HepG2 (cell line): ENCODE data around the gene GRM4. TPM values are rescaled to one million over a fixed set of nuclear protein-coding genes. Genes with fewer than 3 reads are reported as not detected.

Experiments used
- ATAC-seq: fragments of 200-7000 bp; cut with Tn5 transposase; 3 replicates; pipeline ENCODE4 v1.9.1; 2020; ENCODE audit warnings: mild to moderate bottlenecking, moderate library complexity
- BruUV-seq: library from RNA; stranded (reverse); fragments of 400-500 nt; replicated peaks from 2 replicates; lab custom pipeline; 2021; lab: Mats Ljungman, UMichigan
- CTCF ChIA-PET: fragments of 300-600 bp; formaldehyde crosslinking; extraction: SDS; loops from one replicate; lab custom pipeline; 2021; ENCODE audit warnings: low total read pairs, inconsistent platforms, low intra/inter-chr PET ratio; lab: Yijun Ruan, JAX
- POLR2A ChIA-PET: fragments of 350-600 bp; sonication (Branson Sonifier 250); formaldehyde crosslinking; loops from one replicate; lab custom pipeline; 2020; ENCODE audit warnings: antibody characterized with exemption, inconsistent platforms; lab: Yijun Ruan, JAX
- DNase-seq: peaks from one replicate; pipeline ENCODE4 v3.0.0-alpha.2; 2015; ENCODE audit warnings: low spot score
- FAIRE-seq: peaks from 3 replicates; lab custom pipeline; 2011; peaks lifted over from hg19 to GRCh38; lab: Jason Lieb, UNC
- H2AFZ ChIP-seq: one replicate; pipeline ENCODE4 v1.6.1; 2011; ENCODE audit warnings: low read length, inconsistent platforms
- H3K27ac ChIP-seq: fragments of 300-600 bp; 3 replicates; pipeline ENCODE4 v1.8.0; 2011; ENCODE audit warnings: mixed run types, mild to moderate bottlenecking, mixed read lengths, low read length, inconsistent platforms; ENCODE audit not compliant: insufficient read depth; ENCODE audit errors: extremely low read length
- H3K27me3 ChIP-seq, 2 experiments: fragments of 200-600 bp in 1 of 2; 2 replicates in 1 of 2; 3 replicates in 1 of 2; pipeline versions ENCODE4 v1.6.0 to v1.8.0; 2011; ENCODE audit warnings: low read length in 2 of 2, mild to moderate bottlenecking in 2 of 2, moderate library complexity in 2 of 2, inconsistent platforms in 1 of 2; ENCODE audit not compliant: insufficient read depth in 2 of 2, control insufficient read depth in 1 of 2
- H3K36me3 ChIP-seq, 2 experiments: fragments of 200-600 bp in 1 of 2; replicated peaks in 1 of 2; 2 replicates in 1 of 2; 3 replicates in 1 of 2; pipeline versions ENCODE4 v1.5.1 to v1.8.0; 2011; ENCODE audit warnings: low read length in 2 of 2, inconsistent platforms in 1 of 2; ENCODE audit not compliant: insufficient read depth in 2 of 2, control insufficient read depth in 1 of 2
- H3K4me1 ChIP-seq: 2 replicates; pipeline ENCODE4 v1.5.1; 2012; ENCODE audit warnings: low read length, inconsistent platforms; ENCODE audit not compliant: insufficient read depth
- H3K4me2 ChIP-seq: 2 replicates; pipeline ENCODE4 v1.6.0; 2011; ENCODE audit warnings: low read depth, low read length, inconsistent platforms
- H3K4me3 ChIP-seq, 3 experiments: fragments of 200-600 bp in 1 of 3; sonication (generic), shearing (Covaris generic) in 1 of 3; replicated peaks in 1 of 3; 2 replicates each; pipeline ENCODE4 v1.5.1; 2011 to 2016; ENCODE audit warnings: low read length in 3 of 3, inconsistent platforms in 2 of 3, low read depth in 2 of 3, mild to moderate bottlenecking in 2 of 3, control low read depth in 1 of 3, mixed read lengths in 1 of 3; ENCODE audit not compliant: insufficient read depth in 1 of 3
- H3K79me2 ChIP-seq: one replicate; pipeline ENCODE4 v1.6.1; 2011; ENCODE audit warnings: low read length, inconsistent platforms; ENCODE audit not compliant: insufficient read depth
- H3K9ac ChIP-seq: 2 replicates; pipeline ENCODE4 v1.6.0; 2011; ENCODE audit warnings: mild to moderate bottlenecking, low read depth, low read length, inconsistent platforms; ENCODE audit not compliant: insufficient read depth
- H3K9me3 ChIP-seq: 2 replicates; pipeline ENCODE4 v1.5.1; 2012; ENCODE audit warnings: mild to moderate bottlenecking, low read length
- H4K20me1 ChIP-seq: 2 replicates; pipeline ENCODE4 v1.6.0; 2011; ENCODE audit warnings: inconsistent platforms, mild to moderate bottlenecking, low read length, moderate library complexity; ENCODE audit not compliant: insufficient read depth
- GABPA ChIP-seq, 2 experiments: IDR thresholded peaks; 2 replicates each; pipeline ENCODE4 v1.6.1; 2011 to 2016; ENCODE audit warnings: low read depth in 2 of 2, low read length in 1 of 2, missing biosample characterization in 1 of 2, missing genetic modification characterization in 1 of 2
- HNF4A ChIP-seq: sonication (generic); formaldehyde crosslinking; IDR thresholded peaks from 2 replicates; pipeline ENCODE4 v1.4.0; 2020; ENCODE audit warnings: missing genetic modification reagents
- REL ChIP-seq: sonication (generic); formaldehyde crosslinking; conservative IDR thresholded peaks from 2 replicates; pipeline ENCODE4 v1.8.0; 2022; ENCODE audit warnings: mild to moderate bottlenecking, missing genetic modification reagents, moderate library complexity
- STAG1 ChIP-seq: sonication (generic); formaldehyde crosslinking; IDR thresholded peaks from 2 replicates; pipeline ENCODE4 v1.4.0; 2020; ENCODE audit warnings: missing genetic modification reagents
- ZNF260 ChIP-seq: sonication (generic); formaldehyde crosslinking; IDR thresholded peaks from 2 replicates; pipeline ENCODE4 v1.4.0; 2020; ENCODE audit warnings: missing genetic modification reagents, low read depth, mild to moderate bottlenecking, borderline replicate concordance
- WGBS: methylation state at CpG from one replicate; pipeline ENCODE4 v1.1.6; 2017; ENCODE audit warnings: low lambda C conversion rate; 5-methylcytosine and 5-hydroxymethylcytosine counted together
- in situ Hi-C: cut with HindIII; loops from 2 replicates; pipeline ENCODE4 v1.10.0; 2017; ENCODE audit warnings: low pct_unique_long_range_greater_than_20kb; ENCODE audit not compliant: extremely low pct_ligation_motif_present
- intact Hi-C: fragments of 100-400 bp; cut with micrococcal nuclease; formaldehyde crosslinking; loops from one replicate; pipeline ENCODE4 v1.10.0; 2022; ENCODE audit not compliant: unreplicated experiment
- polyA plus RNA-seq, 8 experiments: library from polyadenylated mRNA; depleted of rRNA in 3 of 8; stranded (reverse) in 7 of 8; unstranded in 1 of 8; fragments of >200 nt; fragmentation: Illumina TruSeq in 4 of 8; extraction: Trizol in 4 of 8; gene quantifications; 2 replicates each; pipeline versions ENCODE4 v1.2.1 to v1.2.3, GENCODE V29; 2011 to 2016; ENCODE audit warnings: low read depth in 4 of 8, missing spikeins in 1 of 8, mixed read lengths in 1 of 8; ENCODE audit not compliant: insufficient read depth in 1 of 8
- total RNA-seq, 5 experiments: library from RNA; depleted of rRNA; stranded (reverse); fragments of >200 nt; fragmentation: Illumina TruSeq; extraction: Trizol; gene quantifications; 2 replicates each; pipeline ENCODE4 v1.2.3, GENCODE V29; 2016; ENCODE audit warnings: low read depth in 1 of 5

Gene GRM4
- total and polyA plus RNA-seq, 2 of the 13 experiments (the other 11 are each of a cell fraction or from before 2014, with no cell fraction given): not detected

- TF ChIP-seq HNF4A: no peak
- TF ChIP-seq, all 625 proteins: peak for 0
Measured at GRCh38 chr6:34037151-34037550, 108.7 kb downstream of the GRM4 start (continued).

DNA sequence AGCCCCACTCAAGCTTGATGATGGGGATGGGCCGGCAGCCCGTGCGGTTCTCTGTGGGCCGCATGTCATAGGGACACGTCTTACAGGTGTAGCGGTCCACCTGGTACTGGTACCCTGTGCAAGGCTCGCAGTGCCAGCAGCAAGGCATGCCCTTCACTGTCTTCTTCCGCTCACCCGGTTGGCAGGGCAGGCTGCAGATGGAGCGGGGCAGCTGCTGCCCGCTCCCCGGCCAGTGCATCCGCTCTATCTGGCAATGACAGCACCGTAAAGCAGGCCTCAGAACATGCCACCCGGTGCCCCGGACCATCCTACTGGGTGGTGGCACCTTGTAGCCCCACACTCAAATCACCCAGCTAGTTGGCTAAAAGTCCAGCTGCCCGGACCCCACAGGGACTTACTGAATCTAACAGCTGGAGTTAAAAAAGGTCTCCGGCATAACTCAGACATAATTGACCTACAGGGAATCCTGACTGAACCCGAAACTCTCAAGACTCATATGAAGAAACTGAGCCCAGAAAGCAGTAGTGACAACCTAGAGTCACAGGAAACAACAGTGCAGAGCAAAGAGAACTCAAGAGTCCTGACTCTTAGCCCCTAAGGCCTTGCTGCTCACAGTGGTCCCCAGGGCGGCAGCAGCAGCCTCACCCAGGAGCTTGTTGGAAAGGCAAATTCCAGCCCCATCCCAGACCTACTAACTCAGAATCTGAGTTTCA lies 109.4 kb downstream of the GRM4 start:
- no peaks in the 10 kb centered on the region for H4K20me1 ChIP-seq
- FAIRE-seq (no peak), DNase-seq (no peak), ATAC-seq (no peak)
- H3K9me3 ChIP-seq: no peaks in the 10 kb centered on the region
- H3K27ac ChIP-seq: no peak overlapping the region
- POLR2A ChIA-PET: no interaction called here
- BruUV-seq: no TSS peak
- TF ChIP-seq GABPA (IDR thresholded peaks at IDR 0.05; ENCODE audit: low read depth, low read length) (0 out of 2 replicates have a peak, but pooled peaks have one; percentile 4), GABPA (CRISPR knock-in tag; IDR thresholded peaks at IDR 0.05; ENCODE audit: low read depth) (no peak), REL (CRISPR knock-in tag) (no peak), STAG1 (CRISPR knock-in tag) (no peak), ZNF260 (CRISPR knock-in tag) (no peak)
- H3K79me2 ChIP-seq: no peaks in the 10 kb centered on the region
- H3K36me3 ChIP-seq: no peaks in the 10 kb centered on the region
- in situ Hi-C loops (no loop called here), intact Hi-C loops (no loop called here)
- 54% methylated on average over 14 of the region's 20 CpGs for WGBS
- CTCF ChIA-PET: no interaction called here
- no peak overlapping the region for H3K4me2 ChIP-seq
- no peak overlapping the region for H3K4me3 ChIP-seq
- H3K4me1 ChIP-seq: no peaks in the 10 kb centered on the region
- H2AFZ ChIP-seq: no peak overlapping the region
- H3K27me3 ChIP-seq: peaks cover 3 to 43% of the 10 kb centered on the region in 2 experiments; a peak in 4 of 5 replicates
- no peak overlapping the region for H3K9ac ChIP-seq
